SH-SY5Y (cell line): Measurements from ENCODE around the gene SPACA4.

Experiments
- GATA2 ChIP-seq: IDR thresholded peaks from 2 replicates; pipeline ENCODE4 v1.6.1; 2011; ENCODE audit warnings: mild to moderate bottlenecking, low read depth, low read length
- GATA3 ChIP-seq: IDR thresholded peaks from 2 replicates; pipeline ENCODE4 v1.6.1; 2011; ENCODE audit warnings: low read depth, mild to moderate bottlenecking, low read length, moderate library complexity

- no peak for TF ChIP-seq GATA3
- no peak for TF ChIP-seq GATA2
Observed at GRCh38 chr19:48627865-48628314, 21.3 kb downstream of the SPACA4 start.
